Activated CD8-positive, alpha-beta memory T cell treated with anti-CD3 and anti-CD28 coated beads, Interleukin-2, amount 50 U/mL, for 1 hour (primary cell): Measurements from ENCODE around the gene ANKFY1.

Source experiments
- DNase-seq: peaks from one replicate; pipeline ENCODE4 v3.0.0-alpha.2; 2020; ENCODE audit errors: extremely low read depth

The ANKFY1 gene, protein sequence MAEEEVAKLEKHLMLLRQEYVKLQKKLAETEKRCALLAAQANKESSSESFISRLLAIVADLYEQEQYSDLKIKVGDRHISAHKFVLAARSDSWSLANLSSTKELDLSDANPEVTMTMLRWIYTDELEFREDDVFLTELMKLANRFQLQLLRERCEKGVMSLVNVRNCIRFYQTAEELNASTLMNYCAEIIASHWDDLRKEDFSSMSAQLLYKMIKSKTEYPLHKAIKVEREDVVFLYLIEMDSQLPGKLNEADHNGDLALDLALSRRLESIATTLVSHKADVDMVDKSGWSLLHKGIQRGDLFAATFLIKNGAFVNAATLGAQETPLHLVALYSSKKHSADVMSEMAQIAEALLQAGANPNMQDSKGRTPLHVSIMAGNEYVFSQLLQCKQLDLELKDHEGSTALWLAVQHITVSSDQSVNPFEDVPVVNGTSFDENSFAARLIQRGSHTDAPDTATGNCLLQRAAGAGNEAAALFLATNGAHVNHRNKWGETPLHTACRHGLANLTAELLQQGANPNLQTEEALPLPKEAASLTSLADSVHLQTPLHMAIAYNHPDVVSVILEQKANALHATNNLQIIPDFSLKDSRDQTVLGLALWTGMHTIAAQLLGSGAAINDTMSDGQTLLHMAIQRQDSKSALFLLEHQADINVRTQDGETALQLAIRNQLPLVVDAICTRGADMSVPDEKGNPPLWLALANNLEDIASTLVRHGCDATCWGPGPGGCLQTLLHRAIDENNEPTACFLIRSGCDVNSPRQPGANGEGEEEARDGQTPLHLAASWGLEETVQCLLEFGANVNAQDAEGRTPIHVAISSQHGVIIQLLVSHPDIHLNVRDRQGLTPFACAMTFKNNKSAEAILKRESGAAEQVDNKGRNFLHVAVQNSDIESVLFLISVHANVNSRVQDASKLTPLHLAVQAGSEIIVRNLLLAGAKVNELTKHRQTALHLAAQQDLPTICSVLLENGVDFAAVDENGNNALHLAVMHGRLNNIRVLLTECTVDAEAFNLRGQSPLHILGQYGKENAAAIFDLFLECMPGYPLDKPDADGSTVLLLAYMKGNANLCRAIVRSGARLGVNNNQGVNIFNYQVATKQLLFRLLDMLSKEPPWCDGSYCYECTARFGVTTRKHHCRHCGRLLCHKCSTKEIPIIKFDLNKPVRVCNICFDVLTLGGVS

DNA sequence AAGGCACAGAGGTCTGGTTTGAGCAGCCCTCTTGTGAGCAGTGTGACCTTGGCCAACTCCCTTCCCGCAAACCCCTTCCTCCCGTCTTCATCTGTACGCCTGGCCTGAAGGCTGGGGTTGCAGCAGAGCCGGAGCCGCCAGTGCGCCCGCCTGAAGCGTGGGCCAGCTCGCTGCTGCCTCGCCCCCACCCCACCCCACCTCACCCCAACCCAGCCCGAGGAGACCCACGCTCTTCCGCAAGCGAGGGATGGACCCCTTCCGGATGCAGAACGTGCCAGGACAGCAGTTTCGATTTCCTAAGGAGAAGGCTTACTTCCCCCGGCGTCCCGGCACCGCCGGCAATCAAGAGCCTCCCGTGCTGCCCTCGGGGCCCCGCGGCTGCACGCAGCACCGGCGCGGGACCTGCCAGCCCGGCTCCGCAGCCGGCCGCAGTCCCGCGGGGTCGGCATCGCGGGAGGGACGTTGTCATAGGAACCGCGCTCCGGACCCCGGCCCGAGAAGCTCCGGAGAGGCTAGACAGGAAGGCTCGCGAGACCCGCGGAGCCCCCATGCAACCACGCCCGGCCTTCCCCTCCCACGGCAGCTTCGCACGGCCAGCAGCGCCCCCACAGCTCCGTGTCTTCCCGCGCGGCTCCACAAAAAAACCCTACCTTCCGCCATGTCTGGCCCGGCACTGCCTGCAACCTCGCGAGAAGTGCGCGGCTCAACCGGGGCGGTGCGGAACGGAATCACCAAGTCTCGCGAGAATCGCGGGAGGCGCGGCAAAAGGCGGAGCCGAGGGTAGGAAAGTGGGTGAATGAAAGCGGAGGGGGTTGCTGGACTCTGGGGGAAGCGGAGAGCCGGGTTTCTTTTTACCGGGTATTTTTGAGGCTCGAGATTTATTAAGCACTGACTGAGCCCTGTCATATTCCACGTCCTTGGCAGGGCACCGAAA, at the start of gene ANKFY1:
Gene ANKFY1, minus strand, starts transcription at position 698 of the 934 bp plus-strand sequence. Its CDS starts 38 bp downstream, at position 660.
- DNase-seq, result peak; percentile 93

DNA sequence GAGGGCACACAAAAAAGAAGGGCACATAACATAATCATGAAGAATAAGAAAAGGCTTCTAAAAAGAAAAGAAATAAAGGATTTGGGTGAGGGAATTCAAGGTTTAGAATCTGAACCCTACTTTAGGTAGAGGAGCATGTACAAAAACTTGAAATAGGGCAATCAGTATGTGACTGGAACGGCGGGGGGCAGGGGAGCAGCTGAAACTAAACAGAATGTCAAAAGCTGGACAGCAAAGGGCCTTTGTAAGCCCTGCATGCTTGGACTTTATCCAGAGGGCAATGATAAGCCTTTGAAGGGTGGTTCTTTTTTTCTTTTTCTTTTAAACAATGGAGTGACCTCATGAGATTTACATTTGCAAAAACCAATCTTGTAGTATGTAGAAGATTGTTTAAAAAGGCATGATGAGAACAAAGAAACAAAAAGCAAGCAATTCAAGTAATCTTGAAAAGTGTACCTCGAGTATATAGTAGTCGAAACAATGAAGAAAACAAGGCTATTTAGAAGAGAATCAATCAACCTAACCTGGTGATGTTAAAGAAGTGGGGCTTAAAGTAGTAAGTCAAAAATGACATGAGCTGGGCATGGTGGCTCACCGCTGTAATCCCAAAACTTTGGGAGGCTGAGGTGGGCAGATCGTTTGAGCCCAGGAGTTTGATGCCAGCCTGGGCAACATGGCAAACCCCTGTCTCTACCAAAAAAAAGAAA, 46.7 kb upstream of the ANKFY1 start:
- no peak for DNase-seq

DNA sequence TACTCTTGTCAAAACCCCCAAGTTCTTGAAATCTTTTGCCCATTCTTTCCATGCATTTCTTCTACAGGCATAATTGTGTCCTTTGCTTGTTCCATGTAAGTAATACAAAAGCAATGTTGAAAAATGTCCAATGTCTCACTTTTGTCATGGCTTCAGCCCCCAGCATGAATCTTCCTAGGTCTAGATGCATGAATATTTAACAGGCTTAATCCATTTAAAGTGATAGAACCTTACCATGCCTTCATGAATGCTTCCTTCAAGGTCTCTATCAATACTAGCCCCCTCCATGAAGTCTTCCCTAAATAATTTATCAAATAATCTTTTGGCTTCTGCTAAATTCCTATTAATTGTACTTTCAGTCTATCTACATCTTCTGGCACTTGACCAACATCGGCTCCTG, 46.1 kb upstream of the ANKFY1 start:
- DNase-seq, result no peak

DNA sequence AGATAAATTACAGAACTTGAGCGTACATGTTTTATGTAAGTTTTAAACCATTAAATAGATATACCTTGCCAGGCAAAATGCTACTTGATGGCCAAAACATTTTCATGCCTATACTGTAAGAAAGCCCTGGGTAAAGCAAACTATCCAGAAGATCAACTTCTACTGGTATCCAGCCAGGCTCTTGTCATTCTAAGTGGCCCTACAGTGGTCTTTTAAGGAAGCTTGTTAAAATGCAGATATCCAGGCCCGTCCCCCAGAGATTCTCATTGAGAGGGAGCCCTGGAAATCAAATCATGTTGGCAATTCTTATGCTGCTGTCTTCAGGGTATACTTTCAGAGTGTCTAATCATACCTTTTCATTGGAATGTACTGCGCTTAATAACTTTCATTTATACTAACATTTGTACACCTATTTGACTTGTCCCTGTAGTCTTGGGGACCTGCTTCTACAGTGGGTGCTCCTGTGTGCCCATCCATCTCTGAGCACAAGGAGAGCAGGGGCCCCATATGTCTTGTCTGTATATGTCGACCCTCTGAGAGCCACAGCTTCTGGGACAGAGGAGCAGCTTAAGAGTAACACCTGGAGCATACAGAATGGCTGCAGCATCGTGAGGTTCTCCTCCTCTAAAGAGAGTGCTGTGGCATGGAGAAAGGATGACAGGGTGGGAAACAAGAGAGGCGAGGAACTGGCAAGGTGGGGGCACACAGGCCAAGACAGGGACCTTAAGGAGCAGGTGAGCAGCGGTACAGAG, 43.6 kb upstream of the ANKFY1 start:
- DNase-seq, result no peak

DNA sequence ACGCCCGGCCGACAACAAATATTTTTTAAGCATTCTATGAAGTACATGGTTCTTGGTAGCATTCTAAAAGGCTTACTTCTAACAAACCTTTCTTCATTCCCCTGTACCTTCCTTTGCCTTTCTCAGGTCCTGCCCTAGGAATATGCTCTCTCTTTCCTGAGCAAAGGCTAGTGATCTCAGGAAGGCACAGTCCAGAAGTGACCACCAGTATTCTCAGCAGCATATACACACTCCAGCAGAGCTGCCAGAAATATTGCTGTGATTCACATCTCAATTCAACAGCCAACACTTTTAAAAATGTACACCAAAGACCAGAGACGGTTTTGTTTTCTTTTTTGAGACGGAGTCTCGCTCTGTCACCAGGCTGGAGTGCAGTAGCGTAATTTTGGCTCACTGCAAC, 41.4 kb upstream of the ANKFY1 start:
- no peak for DNase-seq

DNA sequence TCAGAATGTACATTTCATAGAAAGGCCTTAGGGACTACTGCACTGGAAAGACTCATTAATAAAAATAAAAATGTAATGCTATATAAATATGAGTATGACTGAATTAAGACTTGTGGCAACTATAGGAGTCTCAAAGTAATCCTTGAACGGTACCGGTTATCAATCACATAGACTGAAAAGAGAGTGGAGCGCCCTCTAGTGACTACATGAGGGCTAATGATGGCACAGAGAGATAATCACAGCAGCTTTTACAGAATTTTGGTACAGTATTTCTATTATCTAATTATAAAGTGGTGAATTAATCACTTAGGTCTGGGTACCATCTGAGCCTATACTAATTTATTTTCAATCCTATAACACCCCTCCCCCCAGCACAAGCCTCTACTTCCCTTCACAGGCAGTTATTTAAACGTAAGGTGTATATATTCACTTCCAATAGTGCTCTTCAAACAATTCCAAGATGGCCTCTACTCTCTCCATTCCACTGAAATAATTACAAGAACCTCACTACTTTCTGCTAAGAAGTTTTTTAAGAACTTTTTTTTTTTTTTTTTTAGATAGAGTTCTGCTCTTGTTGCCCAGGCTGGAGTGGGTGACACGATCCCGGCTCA, 40.7 kb upstream of the ANKFY1 start:
- DNase-seq, result peak; percentile 24

DNA sequence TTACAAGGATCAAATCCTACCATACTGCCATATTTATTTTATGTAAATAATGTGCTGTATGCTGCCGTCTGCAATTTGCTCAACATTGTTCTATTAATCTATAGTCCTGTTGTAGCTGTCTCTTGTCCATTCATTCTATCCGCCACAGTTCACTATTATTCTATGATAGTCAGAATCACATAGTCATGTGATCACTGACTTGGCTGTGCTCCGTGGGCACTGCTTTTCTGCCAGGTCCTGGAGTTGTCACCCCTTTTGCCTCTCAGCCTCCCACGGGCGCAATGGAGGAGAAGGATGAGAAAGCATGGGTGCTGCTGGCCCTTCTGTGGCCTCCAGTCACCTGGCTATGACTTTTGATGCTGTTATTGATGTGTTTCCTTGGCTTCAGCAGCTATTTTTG, 37.3 kb upstream of the ANKFY1 start:
- DNase-seq, result no peak

DNA sequence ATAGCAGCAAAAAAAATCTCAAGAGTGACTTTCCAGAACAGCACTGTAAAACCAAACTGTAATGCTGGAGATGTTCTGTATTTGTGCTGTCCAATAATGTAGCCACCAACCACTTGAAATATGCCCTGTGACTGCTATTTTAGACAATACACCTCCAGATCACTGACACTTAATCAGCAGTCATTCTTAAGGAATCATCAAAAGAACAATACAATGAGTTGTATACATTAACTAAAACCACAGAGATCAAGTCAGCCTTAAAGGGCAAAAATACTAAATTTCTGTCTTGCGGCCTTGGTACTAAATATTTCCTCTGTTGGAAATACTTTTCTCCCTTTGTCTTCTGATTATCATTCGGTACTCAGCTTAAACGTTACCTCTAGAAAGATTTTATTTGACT, 33.6 kb upstream of the ANKFY1 start:
- no peak for DNase-seq

DNA sequence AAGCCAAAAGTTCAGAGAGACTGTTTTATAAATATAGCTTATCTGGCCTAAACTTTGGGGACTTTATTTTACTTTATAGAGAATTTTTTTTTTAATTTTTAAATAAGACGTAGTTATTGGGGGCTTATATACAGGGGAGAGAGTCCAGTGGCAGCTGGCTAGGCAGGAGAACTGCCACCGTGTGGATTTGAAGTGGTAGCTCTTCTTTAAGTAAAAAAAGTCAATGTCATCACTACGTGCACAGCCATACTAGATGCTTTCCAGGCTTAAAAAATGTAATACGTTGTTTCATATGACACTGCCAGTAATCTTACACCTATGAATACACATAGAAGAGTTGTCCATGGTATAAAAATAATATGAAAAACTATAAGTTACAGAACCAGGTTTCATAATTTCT, 31.9 kb upstream of the ANKFY1 start:
- DNase-seq, result no peak

DNA sequence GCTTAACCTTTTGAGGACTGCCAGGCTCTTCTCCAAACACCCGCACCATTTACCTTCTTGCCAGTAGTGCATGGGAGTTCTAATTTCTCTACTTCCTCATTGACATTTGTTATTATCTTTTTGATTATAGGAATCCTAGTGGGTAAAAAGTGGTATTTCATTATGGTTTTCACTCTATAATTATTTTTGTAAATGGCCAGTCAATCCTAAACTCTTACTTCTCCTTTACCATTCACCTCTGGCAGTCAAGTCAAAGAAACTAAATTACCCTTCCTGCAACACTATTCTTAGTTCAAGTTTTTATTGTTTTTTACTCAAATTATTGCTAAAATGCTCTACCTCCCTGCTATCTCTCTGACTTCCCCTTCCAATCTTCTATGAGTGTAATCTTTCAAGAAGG, 29.8 kb upstream of the ANKFY1 start:
- DNase-seq, result no peak

DNA sequence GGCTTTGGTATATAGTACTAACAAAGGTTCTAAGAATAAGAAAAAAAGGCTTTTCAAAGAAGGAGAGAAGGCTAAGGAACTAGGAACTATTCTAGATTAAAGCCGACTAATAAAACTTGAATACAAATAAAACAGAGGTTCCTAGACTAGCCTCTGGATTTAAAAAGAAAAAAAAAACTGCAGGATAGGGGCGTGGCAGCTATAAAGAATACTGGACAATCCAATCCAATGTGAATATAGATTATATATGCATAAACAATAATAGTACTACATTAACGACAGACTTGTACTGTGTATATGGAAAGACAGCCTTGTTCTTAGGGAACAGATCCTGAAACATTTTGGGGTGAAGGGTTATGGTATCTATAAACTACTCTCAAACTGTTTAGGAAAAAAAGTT, 23.9 kb upstream of the ANKFY1 start:
- no peak for DNase-seq

DNA sequence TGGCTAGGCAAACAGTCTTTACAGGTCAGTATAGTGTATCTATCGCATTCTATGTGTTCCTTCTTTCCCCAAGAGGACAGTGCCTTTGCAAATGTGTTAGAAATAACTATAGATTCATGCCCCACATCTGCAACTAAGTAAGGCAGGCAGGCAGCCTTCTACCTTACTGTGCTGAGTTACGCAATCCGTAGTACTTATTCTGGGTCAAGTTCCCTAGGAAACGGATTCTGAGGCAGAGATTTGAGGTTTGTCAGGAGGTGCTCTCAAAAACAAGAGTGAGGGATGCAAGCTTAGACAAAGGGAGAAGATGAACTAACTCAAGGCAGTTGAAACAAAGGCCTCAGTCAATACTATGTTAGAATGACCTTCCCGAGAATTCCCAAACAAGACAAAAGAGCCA, 12.7 kb upstream of the ANKFY1 start:
- no peak for DNase-seq

DNA sequence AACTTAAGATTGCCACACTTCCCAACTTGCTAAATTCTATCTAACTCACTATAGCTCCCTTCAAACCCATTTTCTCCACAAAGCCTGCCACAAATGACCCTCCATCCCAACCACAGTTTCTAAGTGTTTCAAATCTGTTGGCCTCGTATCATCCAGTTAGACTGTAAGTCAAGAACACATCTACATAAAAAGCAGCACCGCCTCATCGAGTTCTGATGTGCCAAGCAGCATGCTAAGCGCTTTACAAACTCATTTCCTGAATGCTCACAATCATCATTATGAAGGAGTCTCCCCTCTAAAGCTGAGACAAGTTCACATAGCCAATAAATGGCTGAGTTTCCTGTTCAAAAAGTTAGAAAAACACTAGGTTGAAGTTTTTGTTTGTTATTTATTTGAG, 9.2 kb upstream of the ANKFY1 start:
- DNase-seq, result no peak

DNA sequence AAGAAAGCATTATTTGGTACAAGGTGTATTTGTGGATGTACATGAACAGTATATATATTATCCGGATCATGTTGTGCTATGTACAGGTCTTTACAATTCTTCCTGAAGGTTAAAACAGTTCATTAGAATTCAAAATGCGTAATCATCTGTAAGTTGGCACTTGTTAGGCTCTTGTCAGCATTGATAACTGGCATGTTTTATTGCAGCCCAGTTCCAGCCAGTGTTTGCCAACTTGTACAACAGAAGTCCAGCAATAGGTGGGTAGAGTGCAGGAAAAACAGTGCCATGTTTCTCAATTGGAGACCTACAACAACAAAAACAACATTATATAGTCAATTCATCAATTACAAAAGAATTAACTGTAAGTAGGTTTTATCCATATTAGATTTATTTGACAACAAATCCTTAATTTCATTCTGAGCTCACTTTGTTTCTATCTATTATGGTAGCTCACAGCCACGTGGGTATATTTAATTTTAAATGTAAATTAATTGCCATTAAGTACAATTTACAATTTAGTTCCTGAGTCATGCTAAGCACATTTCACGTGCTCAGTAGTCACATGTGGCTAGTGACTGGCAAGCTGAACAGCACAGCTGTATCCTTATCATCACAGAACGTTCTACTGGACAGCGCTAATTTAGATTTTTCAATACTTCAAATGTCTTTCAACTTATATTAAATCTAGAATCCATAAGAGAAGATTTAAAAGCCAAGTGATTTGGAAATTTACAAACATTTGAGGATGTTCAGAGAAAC, 8.6 kb upstream of the ANKFY1 start:
- DNase-seq, result no peak

DNA sequence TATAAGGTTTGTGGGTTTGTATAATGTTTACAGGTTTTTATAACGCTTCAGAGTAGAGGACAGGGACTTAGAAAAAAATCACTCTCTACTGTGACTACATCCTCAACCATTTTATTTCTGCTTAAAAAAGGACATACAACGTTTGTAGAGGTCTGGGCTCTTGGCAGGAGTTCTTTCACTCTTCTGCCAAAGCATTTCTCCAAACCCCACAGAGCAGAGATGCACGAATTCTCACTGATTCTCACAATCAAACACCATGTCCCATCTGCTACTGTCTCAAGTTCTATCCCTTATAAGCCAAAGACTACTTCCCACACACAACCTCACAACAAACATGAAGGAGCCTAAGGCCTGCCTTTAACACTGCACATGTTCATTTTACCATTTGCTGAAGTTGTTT, 7.0 kb upstream of the ANKFY1 start:
- DNase-seq, result no peak

DNA sequence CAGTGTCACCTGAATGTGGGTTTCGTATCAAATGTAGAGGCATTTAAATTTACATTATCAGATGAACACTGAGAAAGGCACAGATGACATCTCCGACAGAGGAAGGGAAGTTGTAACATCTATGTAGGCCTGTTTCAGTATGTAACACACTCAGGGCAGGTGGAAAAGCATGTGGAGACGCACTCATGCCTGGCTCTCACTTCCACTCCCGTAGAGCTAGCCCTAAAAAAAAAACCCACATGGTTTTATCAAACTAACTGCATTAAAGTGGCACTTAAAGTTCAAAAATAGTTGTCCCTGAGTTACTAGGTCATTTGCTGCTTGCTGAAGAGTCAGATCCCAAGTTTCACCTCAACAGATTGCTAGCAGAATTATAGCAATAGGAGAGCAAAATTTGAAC, 6.1 kb upstream of the ANKFY1 start:
- no peak for DNase-seq

DNA sequence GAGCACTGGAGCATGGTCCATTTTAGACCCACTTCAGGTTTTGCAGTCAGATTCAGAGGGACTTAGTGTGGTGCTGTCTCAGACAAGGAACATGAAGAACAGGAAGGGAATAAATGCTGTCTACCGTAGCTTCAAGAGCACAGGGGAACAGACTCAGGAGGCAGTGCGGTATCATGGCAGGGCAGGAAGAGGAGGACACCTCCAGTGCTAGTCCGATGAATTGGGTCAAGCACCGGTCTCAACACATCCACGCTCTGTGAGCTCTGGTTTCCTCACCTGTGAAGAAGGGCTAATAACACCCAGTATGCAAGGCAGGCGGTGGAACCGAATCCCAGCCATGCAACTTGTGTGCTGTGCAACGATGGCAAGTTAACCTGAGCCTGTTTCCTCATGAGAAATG, 3.6 kb upstream of the ANKFY1 start:
- no peak for DNase-seq

DNA sequence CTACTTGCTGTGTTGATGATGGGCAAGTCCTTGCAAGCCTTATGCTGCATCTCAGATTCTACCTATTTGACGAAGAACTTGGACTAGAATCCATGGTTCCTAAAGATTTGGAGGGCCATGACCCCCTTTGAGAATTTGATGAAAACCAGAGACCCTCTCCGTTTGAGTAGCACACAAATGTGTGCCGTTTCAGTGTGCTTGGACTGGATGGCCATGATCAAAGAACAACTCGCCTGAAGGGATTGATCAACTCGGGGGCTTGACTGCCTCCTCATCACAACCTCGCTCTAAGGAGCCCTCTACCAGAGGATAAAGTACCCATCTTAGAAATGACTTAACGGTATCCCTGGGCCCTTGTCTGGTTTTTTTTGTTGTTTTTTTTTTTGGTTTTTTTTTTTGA, 2.8 kb upstream of the ANKFY1 start:
- no peak for DNase-seq

DNA sequence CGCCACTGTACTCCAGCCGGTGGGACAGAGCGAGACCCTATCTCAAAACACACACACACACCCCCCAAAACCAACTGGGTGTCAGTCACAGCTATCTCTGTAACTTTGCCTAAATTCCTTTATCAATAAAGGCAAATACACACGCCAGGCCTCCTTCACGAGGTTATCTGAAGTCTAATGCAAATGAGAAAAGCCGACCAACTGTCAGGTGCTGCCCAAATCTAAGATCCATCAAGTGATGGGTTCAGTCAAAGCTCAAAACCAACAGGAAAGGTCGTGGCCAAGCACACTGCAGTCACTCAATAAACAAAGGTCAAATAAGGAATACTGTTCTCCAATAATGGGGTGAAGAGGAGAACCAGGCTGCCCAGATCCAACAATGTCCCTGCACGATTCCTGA, 1.1 kb downstream of the ANKFY1 start:
- DNase-seq, result no peak
